Spinal cord (tissue), 10 donors: ENCODE measurements around the gene DEPP1. TPM values are rescaled to one million over a fixed set of nuclear protein-coding genes. Genes with fewer than 3 reads are reported as not detected.

ENCODE experiments used
- DNase-seq, 6 donors: peaks; one replicate each; pipeline versions ENCODE4 v3.0.0 to v3.0.0-alpha.2; 2013 to 2015; ENCODE audit warnings: low spot score in 6 of 6, low read depth in 4 of 6
- H3K27ac ChIP-seq: one replicate; pipeline ENCODE4 v1.5.1; 2013; ENCODE audit warnings: low read depth, low read length, control low read depth
- H3K27me3 ChIP-seq: one replicate; pipeline ENCODE4 v1.6.1; 2013; ENCODE audit warnings: low read length; ENCODE audit not compliant: control insufficient read depth, insufficient read depth
- H3K36me3 ChIP-seq: one replicate; pipeline ENCODE4 v1.6.1; 2013; ENCODE audit warnings: low read length; ENCODE audit not compliant: control insufficient read depth, insufficient read depth
- H3K4me1 ChIP-seq: one replicate; pipeline ENCODE4 v1.6.1; 2013; ENCODE audit warnings: low read length; ENCODE audit not compliant: control insufficient read depth, insufficient read depth
- H3K4me3 ChIP-seq: one replicate; pipeline ENCODE4 v1.5.1; 2013; ENCODE audit warnings: low read depth, low read length, control low read depth
- H3K9me3 ChIP-seq: one replicate; pipeline ENCODE4 v1.6.1; 2013; ENCODE audit warnings: low read length; ENCODE audit not compliant: control insufficient read depth, insufficient read depth
- WGBS: methylation state at CpG from one replicate; pipeline ENCODE4 v1.1.5; 2013; ENCODE audit warnings: missing lambda C conversion rate; ENCODE audit not compliant: insufficient coverage; 5-methylcytosine and 5-hydroxymethylcytosine counted together
- polyA plus RNA-seq, 2 donors: library from polyadenylated mRNA; unstranded; fragments of 120-200 nt; gene quantifications; one replicate each; pipeline ENCODE4 v1.2.1, GENCODE V29; 2013; ENCODE audit not compliant: insufficient read length in 2 of 2
- total RNA-seq, 2 donors: library from RNA; depleted of rRNA in 1 of 2; stranded (reverse); fragments of 120-200 nt in 1 of 2; fragments of >200 nt in 1 of 2; gene quantifications; one replicate each; pipeline versions ENCODE4 v1.2.3 to v1.2.4, GENCODE V29; 2013 to 2014
- donor health status: healthy.

Gene DEPP1
- total and polyA plus RNA-seq, 4 donors, result 8.1 to 25.2 (median 13.9) TPM

DNA sequence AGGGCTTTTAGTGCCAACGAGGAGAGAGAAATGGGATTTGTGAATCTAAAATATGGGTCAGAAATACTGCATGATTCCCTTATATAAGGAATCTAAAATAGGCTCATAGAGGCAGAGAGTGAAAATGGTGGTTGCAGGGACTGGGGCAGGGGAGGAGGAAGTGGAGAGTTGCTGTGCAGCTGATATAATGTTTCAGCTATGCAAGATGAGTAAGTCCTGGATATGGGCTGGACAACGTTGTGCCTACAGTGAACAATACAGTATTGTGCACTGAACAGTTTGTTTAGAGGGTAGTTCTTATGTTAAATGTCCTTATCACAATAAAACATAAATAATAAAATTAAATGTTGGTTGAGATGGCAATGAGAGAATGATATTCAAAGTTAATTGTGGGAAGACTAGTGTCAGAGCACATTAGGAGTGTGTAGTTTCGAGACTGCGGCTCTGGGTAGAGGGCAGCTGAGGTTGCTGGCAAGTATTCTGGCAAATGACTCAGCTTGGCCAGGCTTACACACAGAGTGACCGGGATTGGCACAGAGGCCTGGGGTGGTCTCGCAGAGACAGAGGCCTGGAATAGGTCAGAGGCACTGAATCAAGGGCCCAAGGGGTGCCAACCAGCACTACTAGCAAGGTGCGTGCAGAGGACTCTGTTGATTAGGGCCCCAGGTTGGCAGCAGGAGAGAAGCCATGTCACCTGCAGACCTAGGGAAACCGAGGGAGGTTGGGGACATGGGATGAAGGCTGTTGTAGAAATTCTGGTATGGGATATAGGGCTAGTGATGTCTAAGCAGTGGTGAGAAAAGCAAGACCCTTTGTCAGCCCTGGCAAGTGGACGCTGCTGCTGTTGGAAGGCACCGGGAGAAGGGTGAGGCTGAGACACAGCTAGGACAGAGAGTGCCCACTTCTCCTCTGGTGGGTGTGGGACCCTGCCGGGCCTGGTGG lies 2.8 kb upstream of the DEPP1 start:
- Histone ChIP-seq H3K4me3 (no peak overlapping the region), H3K4me1 (peaks cover 75% of the 10 kb centered on the region), H3K27ac (peak overlapping the region; percentile 71), H3K36me3 (peaks cover 67% of the 10 kb centered on the region), H3K9me3 (no peaks in the 10 kb centered on the region), H3K27me3 (no peaks in the 10 kb centered on the region)
- peak in 2 of 6 donors; percentile 35 to 57 for DNase-seq
- 62% methylated on average over 10 of the region's 11 CpGs for WGBS

DNA sequence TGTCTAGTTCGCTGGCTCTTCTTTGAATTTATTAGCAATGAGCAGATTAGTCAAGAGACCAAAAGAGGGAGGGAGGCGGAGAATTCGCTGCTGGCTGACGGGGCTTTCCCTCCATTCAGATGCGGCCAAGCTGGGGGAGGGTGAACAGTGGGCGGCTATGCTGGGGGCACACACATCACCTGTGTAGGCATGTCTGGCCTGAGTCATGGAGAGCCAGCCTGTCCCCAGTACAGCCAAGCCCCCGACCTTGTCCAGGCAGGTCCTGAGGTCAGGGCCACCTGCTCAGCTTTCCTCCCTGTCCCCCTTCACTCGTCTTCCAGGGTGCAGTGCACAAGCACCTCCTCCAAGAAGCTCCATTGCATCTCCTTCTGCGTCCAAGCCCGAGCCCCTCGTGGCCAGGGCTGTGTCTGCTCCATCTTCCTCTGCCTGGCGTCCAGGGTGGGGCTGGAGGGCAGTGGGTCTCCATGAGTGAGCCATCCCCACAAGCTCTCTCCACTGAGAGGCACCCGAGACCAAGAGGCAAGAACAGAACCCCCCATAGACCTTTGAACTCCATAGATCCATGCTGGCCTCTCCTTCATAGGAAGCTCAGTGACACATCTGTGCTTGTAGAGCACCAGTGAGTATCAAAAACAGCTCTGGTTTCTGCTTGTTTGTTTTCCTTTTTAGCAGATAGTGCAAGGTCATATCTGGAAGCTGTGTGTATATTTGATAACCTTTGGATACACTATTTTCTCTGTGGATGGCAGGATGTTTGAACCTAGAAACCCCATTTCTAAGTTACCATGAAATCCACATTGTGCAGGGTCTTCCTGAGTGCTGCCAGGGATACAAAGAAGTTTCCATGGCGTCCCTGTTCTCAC lies 1.9 kb upstream of the DEPP1 start:
- H3K4me1 ChIP-seq, result peaks cover 79% of the 10 kb centered on the region
- peaks cover 67% of the 10 kb centered on the region for H3K36me3 ChIP-seq
- no peak overlapping the region for H3K4me3 ChIP-seq
- 78% methylated on average over 14 of the region's 14 CpGs for WGBS
- H3K9me3 ChIP-seq, result no peaks in the 10 kb centered on the region
- no peak for DNase-seq
- H3K27me3 ChIP-seq, result no peaks in the 10 kb centered on the region
- H3K27ac ChIP-seq, result peak overlapping the region; percentile 71

DNA sequence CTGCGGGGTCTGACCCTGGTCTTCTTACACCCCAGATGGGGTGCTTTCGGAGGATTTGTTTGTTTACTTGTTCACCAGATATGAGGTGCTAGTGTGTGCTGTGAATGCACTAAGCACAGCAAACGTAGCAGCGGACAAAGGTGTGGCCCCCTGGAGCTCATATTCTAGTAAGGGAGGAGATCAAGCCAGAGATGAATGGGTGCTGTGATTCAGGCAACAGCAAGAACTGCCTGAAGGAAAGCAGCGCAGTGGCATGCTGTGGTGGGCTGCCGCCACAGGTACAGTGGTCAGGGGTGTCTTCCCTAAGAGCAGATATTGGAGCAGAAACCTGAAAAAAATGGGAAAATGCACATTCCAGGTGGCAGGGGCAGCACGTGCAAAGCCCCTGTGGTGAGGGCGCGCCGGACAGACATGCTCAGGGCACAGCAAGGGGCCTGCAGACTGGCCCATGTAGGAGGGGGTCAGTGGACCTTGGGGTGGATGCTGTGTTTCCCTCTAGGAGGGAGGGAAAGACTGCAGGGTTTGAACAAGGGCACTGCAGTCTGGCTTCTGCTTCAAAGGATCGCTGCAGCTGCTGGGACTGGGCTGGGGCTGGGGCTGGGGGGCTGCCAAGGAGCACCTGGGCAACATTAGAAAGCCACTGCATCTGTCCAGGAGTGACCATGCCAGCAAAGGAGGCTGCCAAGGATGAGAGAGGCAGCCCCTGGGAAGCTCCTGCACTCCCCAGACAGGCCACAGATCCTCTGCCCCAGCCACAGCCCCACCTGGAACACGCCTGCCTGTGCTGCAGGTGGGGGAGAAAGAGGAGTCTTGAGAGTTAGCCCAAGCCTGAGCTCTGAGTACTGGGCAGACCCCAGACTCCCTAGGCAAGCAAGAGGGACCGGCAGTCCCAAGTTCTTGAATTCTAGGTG lies 927 bp upstream of the DEPP1 start:
- H3K27me3 ChIP-seq, result no peaks in the 10 kb centered on the region
- H3K36me3 ChIP-seq, result peaks cover 59% of the 10 kb centered on the region
- no peak overlapping the region for H3K4me3 ChIP-seq
- no peak overlapping the region for H3K27ac ChIP-seq
- WGBS, result 76% methylated on average over 12 of the region's 13 CpGs
- DNase-seq, result no peak
- no peaks in the 10 kb centered on the region for H3K9me3 ChIP-seq
- peaks cover 78% of the 10 kb centered on the region for H3K4me1 ChIP-seq

DNA sequence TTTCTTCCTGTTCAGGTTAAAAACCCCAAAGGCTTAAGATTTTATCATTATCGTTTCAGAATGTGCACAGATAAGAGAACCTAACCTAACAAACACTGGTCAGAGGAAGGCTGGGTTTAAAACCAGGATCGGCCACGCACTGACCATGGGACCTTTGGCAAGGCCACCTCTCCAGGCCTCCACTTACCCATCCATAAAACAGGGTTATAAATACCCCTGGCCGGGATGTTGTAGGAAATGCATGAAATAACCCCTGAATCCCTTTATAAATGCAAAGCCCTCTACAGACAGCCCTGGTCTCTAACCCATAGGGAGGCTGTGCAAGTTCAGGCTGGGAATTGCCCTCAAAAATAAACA lies 418 bp downstream of the DEPP1 start:
- H3K4me3 ChIP-seq, result peak overlapping the region; percentile 26
- H3K9me3 ChIP-seq, result no peaks in the 10 kb centered on the region
- peak overlapping the region; percentile 64 for H3K27ac ChIP-seq
- H3K27me3 ChIP-seq, result no peaks in the 10 kb centered on the region
- 67% methylated on average over 1 of the region's 4 CpGs for WGBS
- no peak for DNase-seq
- H3K36me3 ChIP-seq, result peaks cover 57% of the 10 kb centered on the region
- peaks cover 86% of the 10 kb centered on the region for H3K4me1 ChIP-seq

DNA sequence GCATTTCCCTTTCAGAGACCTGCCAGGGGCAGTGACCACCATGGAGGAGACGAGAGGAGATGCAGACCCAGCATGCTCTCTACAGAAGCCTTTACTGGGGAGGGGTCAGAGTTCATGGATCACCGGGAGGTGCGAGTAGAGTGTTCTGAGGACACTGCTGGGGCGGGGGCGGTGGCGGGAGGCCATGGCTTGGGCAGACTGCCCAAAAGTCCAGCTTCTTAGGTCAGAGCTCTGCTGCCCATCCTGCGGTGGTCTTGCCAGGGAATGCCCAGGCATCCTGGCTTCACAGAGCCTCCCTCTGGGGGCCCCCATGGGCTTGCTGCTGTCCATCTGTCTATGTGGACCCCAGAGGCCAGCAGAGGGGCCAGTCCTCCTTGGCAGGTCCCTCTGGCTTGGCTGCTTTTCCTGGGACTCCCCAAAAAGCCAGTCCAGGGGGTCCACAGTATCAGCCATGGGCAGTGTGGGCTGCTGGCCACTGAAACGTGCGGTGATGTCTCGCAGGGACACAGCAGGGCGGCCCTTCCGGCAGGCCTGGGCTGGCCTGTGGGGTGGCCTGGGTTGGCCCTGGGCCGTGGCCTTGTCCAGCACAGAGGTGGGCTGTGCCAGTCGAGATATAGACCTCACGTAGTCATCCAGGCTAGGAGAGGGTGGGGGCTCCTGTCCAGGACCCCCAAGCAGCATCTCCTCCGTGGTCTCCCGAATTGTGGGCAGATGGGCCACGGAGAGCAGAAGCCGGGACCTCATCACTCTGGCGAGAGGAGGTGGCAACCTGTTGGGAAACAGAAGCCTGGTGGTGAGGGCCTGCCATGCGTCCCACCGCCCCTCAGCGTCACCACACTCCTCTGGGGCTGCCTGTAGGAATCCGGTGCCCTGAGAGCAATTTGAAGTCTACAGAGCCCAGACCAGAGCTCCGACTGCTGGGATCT lies 1.1 kb downstream of the DEPP1 start:
- DNase-seq, result no peak
- Histone ChIP-seq H3K27me3 (no peaks in the 10 kb centered on the region), H3K27ac (peak overlapping the region; percentile 25), H3K4me1 (peaks cover 88% of the 10 kb centered on the region), H3K9me3 (no peaks in the 10 kb centered on the region), H3K36me3 (peaks cover 60% of the 10 kb centered on the region), H3K4me3 (peak overlapping the region; percentile 26)
- WGBS, result 89% methylated on average over 23 of the region's 25 CpGs

DNA sequence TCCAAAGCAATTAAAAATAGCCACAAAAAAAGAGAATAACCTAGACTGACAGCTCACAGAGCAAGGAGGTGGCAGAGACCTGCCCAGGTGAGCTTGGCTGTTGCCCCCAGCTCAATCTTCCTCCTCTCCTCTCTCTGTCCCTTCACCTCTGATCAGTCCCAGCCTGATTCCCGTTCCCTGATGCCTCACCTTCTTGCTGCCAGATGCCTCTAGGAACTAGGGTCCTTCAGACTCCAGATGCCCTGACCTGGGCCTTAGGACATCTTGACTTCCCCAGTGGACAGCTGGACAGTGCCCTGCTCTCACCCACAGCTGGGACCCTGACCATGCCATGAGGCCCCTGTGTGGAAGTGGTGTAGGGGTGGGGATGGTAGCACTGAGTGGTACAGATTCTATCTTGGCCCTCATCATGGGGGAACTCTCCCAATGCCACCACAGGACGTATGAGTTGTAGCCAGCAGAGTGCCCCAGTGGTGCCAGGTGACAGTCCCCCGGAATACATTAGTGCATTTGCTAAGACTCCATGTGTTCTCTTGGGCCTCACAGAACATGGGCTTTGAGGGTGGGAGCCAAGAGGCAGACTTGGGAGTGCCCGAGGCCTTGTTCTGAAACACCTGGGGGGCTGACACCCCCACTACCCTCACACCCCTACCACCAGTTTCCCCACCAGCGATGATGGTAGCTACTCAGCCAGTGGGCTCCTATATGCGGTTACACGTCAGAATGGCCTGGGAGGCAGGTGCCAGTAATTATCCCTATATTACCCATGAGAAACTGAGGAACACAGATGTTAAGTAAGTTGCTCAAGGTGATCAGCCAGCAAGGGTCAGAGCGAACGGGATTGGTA lies 2.0 kb downstream of the DEPP1 start:
- Histone ChIP-seq H3K9me3 (no peaks in the 10 kb centered on the region), H3K4me1 (peaks cover 79% of the 10 kb centered on the region), H3K27me3 (no peaks in the 10 kb centered on the region), H3K36me3 (peaks cover 60% of the 10 kb centered on the region), H3K4me3 (no peak overlapping the region), H3K27ac (no peak overlapping the region)
- no peak for DNase-seq
- WGBS, result 75% methylated on average over 6 of the region's 9 CpGs

DNA sequence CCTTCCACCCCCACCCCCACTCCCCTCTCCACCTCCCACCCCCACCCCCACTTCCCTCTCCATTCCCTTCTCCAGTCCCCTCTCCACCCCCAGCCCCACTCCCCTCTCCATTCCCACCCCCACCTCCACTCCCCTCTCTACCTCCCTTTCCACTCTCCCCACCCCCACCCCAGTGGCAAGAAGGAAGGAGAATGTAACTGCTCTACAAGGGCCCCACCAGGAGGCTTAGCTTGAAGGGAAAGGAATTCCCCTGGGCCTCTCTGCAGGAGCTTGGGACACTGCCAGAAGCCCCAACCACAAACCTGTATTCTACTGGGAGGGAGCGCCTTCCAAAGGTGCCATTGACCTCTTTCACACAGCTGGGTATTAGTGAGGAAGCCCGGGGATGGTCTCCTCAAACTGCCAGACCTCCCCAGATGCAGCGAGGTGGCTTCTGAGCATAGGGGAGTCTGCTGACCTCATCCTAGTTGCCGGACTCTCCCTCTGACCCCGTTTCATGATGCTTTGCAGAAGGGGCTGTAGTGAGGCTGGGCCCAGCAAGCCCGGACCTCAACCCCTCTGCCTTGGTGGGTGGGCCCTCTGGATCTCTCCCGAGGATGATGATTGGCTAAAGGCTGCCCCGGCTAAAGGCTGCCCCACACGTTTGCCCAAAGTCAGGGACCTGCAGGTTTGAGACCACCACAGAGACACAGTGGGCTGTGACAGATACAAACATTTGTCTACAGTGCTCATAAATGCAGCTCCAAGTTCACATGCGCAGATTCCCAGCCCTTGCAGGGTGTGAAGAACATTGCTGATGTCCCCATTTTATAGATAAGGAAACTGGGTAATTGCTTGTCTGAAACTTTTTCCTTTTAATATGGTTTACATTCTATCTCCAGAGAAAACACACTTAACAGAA lies 2.9 kb downstream of the DEPP1 start:
- Histone ChIP-seq H3K27me3 (no peaks in the 10 kb centered on the region), H3K4me3 (no peak overlapping the region), H3K4me1 (peaks cover 72% of the 10 kb centered on the region), H3K27ac (peak overlapping the region; percentile 33), H3K36me3 (peaks cover 69% of the 10 kb centered on the region), H3K9me3 (no peaks in the 10 kb centered on the region)
- DNase-seq, result no peak
- 36% methylated on average over 9 of the region's 10 CpGs for WGBS
